Lung (tissue), 12 donors: ENCODE data around the gene SIRT4. TPM values are rescaled to one million over a fixed set of nuclear protein-coding genes. Genes with fewer than 3 reads are reported as not detected.

Experiments
- ATAC-seq: fragments of 200-7000 bp; cut with Tn5 transposase; one replicate; pipeline ENCODE4 v1.9.1; 2020; ENCODE audit warnings: moderate number of reproducible peaks; ENCODE audit not compliant: insufficient read depth, low FRiP score
- DNase-seq, 3 donors: peaks; one replicate each; pipeline ENCODE4 v3.0.0-alpha.2; 2013 to 2017
- H3K27ac ChIP-seq, 2 donors: one replicate each; pipeline ENCODE4 v1.5.1; 2013; ENCODE audit warnings: mild to moderate bottlenecking in 2 of 2, moderate library complexity in 2 of 2, control low read depth in 1 of 2, inconsistent platforms in 1 of 2, low read depth in 1 of 2, low read length in 1 of 2
- H3K27me3 ChIP-seq, 3 donors: one replicate each; pipeline ENCODE4 v1.5.1; 2013; ENCODE audit warnings: low read length in 2 of 3; ENCODE audit not compliant: control insufficient read depth in 3 of 3, insufficient read depth in 3 of 3
- H3K36me3 ChIP-seq, 4 donors: one replicate each; pipeline ENCODE4 v1.5.1; 2013; ENCODE audit warnings: low read length in 4 of 4, mild to moderate bottlenecking in 1 of 4, moderate library complexity in 1 of 4; ENCODE audit not compliant: control insufficient read depth in 4 of 4, insufficient read depth in 4 of 4
- H3K4me1 ChIP-seq, 5 donors: one replicate each; pipeline ENCODE4 v1.5.1; 2013; ENCODE audit warnings: low read length in 5 of 5, mild to moderate bottlenecking in 2 of 5, moderate library complexity in 1 of 5; ENCODE audit not compliant: control insufficient read depth in 5 of 5, insufficient read depth in 5 of 5
- H3K4me3 ChIP-seq: one replicate; pipeline ENCODE4 v1.5.1; 2013; ENCODE audit warnings: mild to moderate bottlenecking, control low read depth, moderate library complexity
- H3K9ac ChIP-seq, 2 donors: one replicate each; pipeline ENCODE4 v1.5.1; 2013; ENCODE audit warnings: low read length in 2 of 2, control low read depth in 1 of 2; ENCODE audit not compliant: insufficient read depth in 1 of 2
- H3K9me3 ChIP-seq, 4 donors: one replicate each; pipeline ENCODE4 v1.5.1; 2013; ENCODE audit warnings: low read length in 3 of 4, mild to moderate bottlenecking in 1 of 4, moderate library complexity in 1 of 4; ENCODE audit not compliant: control insufficient read depth in 4 of 4, insufficient read depth in 3 of 4
- CTCF ChIP-seq: IDR thresholded peaks from 2 replicates; pipeline ENCODE4 v1.5.1; 2012; ENCODE audit warnings: mild to moderate bottlenecking; ENCODE audit errors: control extremely low read depth, extremely low read depth
- WGBS, 2 donors: extraction: QIAGEN DNeasy Blood & Tissue Kit; methylation state at CpG; one replicate each; pipeline ENCODE4 v1.1.7; 2013; 5-methylcytosine and 5-hydroxymethylcytosine counted together
- polyA plus RNA-seq, 2 donors: library from polyadenylated mRNA; stranded (reverse); fragments of 200-250 nt; gene quantifications; one replicate each; pipeline ENCODE4 v1.2.1, GENCODE V29; 2013
- total RNA-seq, 2 donors: library from RNA; depleted of rRNA in 1 of 2; stranded (reverse); fragments of >200 nt in 1 of 2; gene quantifications; one replicate each; pipeline ENCODE4 v1.2.1, GENCODE V29; 2014 to 2021
- donor health status: control.
- donor health status: control.
- donor health status: Bipolar disorder and iron deficiency.
- donor health status: healthy.
- donor health status: DM: yes; HTN: yes; CAD: no.

Gene SIRT4
- total and polyA plus RNA-seq, 4 donors = 0.95 to 5.9 (median 1.7) TPM

- Histone ChIP-seq H3K4me1 (peaks cover 0 to 2% (median 0%) of the 10 kb centered on the region in 5 donors), H3K27me3 (no peaks in the 10 kb centered on the region), H3K36me3 (peaks cover 0 to 16% (median 4%) of the 10 kb centered on the region in 4 donors), H3K9ac (no peak overlapping the region), H3K9me3 (peaks cover 0 to 4% (median 0%) of the 10 kb centered on the region in 4 donors), H3K4me3 (no peak overlapping the region), H3K27ac (no peak overlapping the region)
- no peak for TF ChIP-seq CTCF
- DNase-seq (peak in 1 of 3 donors; percentile 28), ATAC-seq (peak; percentile 47)
- WGBS, 2 donors = 58 to 77% methylated on average over 19 of the region's 19 CpGs
Observed at GRCh38 chr12:120350576-120351350, 48.6 kb downstream of the SIRT4 start.

- Histone ChIP-seq H3K9me3 (peaks cover 0 to 4% (median 0%) of the 10 kb centered on the region in 4 donors), H3K27me3 (no peaks in the 10 kb centered on the region), H3K27ac (no peak overlapping the region), H3K4me3 (no peak overlapping the region), H3K4me1 (peaks cover 0 to 2% (median 0%) of the 10 kb centered on the region in 5 donors), H3K36me3 (peaks cover 0 to 24% (median 4%) of the 10 kb centered on the region in 4 donors), H3K9ac (no peak overlapping the region)
- 75 to 86% methylated on average over 5 of the region's 5 CpGs for WGBS, 2 donors
- no peak for DNase-seq
- no peak for TF ChIP-seq CTCF
- ATAC-seq = no peak
Observed at GRCh38 chr12:120352117-120352516, 50.0 kb downstream of the SIRT4 start.

- ATAC-seq (no peak), DNase-seq (no peak)
- H3K4me1 ChIP-seq = no peaks in the 10 kb centered on the region
- TF ChIP-seq CTCF = no peak
- H3K9ac ChIP-seq = no peak overlapping the region
- 90 to 94% methylated on average over 6 of the region's 6 CpGs for WGBS, 2 donors
- peaks cover 0 to 18% (median 0%) of the 10 kb centered on the region in 4 donors for H3K36me3 ChIP-seq
- H3K27me3 ChIP-seq = no peaks in the 10 kb centered on the region
- H3K4me3 ChIP-seq = no peak overlapping the region
- no peak overlapping the region for H3K27ac ChIP-seq
- H3K9me3 ChIP-seq = peaks cover 0 to 2% (median 0%) of the 10 kb centered on the region in 4 donors
Observed at GRCh38 chr12:120353136-120353535, 51.0 kb downstream of the SIRT4 start.
